Right ventricle myocardium inferior (tissue), 1 donor: ENCODE data around the gene CADPS2. TPM values are rescaled to one million over a fixed set of nuclear protein-coding genes. Genes with fewer than 3 reads are reported as not detected.

Experiments used
- ATAC-seq: fragments of 200-7000 bp; cut with Tn5 transposase; one replicate; pipeline ENCODE4 v1.9.1; 2020; ENCODE audit warnings: mild to moderate bottlenecking, moderate library complexity
- DNase-seq: peaks from one replicate; pipeline ENCODE4 v3.0.0; 2021; ENCODE audit errors: missing footprints
- intact Hi-C: fragments of 100-400 bp; cut with DNase I; formaldehyde crosslinking; loops from one replicate; pipeline ENCODE4 v1.11.0; 2022
- long read RNA-seq: library from polyadenylated mRNA; unstranded; transcript quantifications from one replicate; pipeline ENCODE4 v2.0.0, GENCODE V29; 2021
- total RNA-seq: library from RNA; stranded (reverse); fragmentation: NEBNext Ultra II Directional; extraction: Animal tissue kit (Norgen Biotek cat#: 25700); gene quantifications from one replicate; pipeline ENCODE4 v1.2.1, GENCODE V29; 2021
- donor health status: DM: no; HTN: yes; CAD: no; lungs with severe emphysema.

CADPS2 gene
- 20.8 TPM for total RNA-seq
- long read RNA-seq, partial matches to known transcripts: 3 of 22 reads
- long read RNA-seq, other reads (novel, unspliced or antisense): 19 of 22 reads

GRCh38 chr7:122886357-122887081 lies at the start of gene CADPS2:
Gene CADPS2, minus strand, starts transcription at chr7:122886460. Its CDS starts 123 bp downstream, at chr7:122886337.
- intact Hi-C loops: loop anchor here (2.0 to 5.0 kb wide), 2 partner anchors 84 to 266 kb away; no protein-coding TSS in a partner anchor

DNA sequence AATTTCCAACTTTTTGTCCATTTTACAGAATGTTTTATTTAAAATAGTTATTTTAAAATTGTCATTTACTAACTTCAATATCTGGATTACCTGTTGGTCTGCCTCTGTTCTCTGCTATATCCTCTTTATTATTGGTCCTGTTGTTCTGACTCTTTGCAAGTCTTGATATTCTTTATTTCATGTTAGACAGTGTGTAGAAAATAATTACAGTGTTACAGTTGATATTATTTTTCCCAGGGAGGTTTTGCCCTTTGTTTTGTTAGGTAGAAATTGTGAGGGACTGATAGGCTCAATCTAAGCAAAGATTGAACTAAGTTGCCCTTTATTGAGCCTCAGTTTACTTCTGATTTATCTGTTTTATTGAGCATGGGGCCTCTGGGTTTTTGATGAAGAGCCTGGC lies 49.4 kb upstream of the CADPS2 start:
- ATAC-seq (no peak), DNase-seq (no peak)
- intact Hi-C loops: no loop called here

More at GRCh38 chr7:122886357-122887081, at the start of gene CADPS2:
- ATAC-seq (peak; percentile 95), DNase-seq (peak; percentile 89)

- intact Hi-C loops: no loop called here
- ATAC-seq (no peak), DNase-seq (no peak)
Measured at GRCh38 chr7:122919643-122920181, 33.5 kb upstream of the CADPS2 start.

GRCh38 chr7:122914812-122915211 lies 28.6 kb upstream of the CADPS2 start:
- ATAC-seq: no peak
- DNase-seq: no peak

GRCh38 chr7:122913608-122914007 lies 27.3 kb upstream of the CADPS2 start:
- peak; percentile 52 for DNase-seq
- no peak for ATAC-seq
- intact Hi-C loops: no loop called here

More at GRCh38 chr7:122914812-122915211, 28.6 kb upstream of the CADPS2 start:
- intact Hi-C loops: no loop called here

DNA sequence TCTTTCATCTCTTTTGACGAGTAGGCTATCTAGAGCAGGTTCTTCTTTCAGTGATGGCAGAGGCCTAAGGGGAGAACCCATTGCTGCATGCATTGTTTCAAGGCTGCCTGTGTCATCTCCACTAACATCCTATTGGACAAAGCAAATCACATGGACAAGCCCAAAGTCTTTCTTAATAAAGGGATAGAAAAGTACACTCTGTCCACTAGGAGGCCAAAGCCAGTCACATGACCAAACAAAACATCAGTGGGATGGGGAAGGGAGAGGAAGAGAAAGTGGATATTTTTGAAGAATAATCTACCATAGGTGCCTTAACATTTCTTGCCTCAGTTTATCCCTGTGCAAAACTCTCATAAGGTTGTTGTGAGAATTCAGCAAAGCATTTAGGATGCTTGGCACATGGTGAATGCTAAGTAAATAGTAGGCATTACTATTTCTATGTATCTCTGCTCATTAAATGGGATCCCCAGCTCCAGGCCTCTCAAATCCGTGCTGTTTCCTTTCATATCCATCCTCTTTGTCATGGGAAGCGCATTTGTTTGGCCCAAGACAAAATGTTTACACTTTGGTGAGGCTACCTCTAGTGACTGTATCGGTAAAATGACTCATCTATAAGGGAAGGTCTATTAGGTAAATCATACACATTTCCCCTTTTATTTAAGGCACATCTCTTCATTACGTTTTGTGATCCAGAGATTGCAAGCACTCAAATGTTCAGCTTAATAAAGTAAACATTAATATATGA lies 16.7 kb upstream of the CADPS2 start:
- DNase-seq (no peak), ATAC-seq (no peak)
- intact Hi-C loops: no loop called here

GRCh38 chr7:122901250-122901649 lies 15.0 kb upstream of the CADPS2 start:
- no peak for DNase-seq
- no peak for ATAC-seq
- intact Hi-C loops: no loop called here

- intact Hi-C loops: no loop called here
- ATAC-seq: no peak
- no peak for DNase-seq
Measured at GRCh38 chr7:122896509-122896908, 10.2 kb upstream of the CADPS2 start.

- no peak for DNase-seq
- intact Hi-C loops: no loop called here
Measured at GRCh38 chr7:122893486-122893885, 7.2 kb upstream of the CADPS2 start.

GRCh38 chr7:122889116-122889515 lies 2.9 kb upstream of the CADPS2 start:
- DNase-seq: no peak
- no peak for ATAC-seq
- intact Hi-C loops: loop anchor here (5.0 kb wide), 1 partner anchor 263 kb away; no protein-coding TSS in a partner anchor

More at GRCh38 chr7:122893486-122893885, 7.2 kb upstream of the CADPS2 start:
- no peak for ATAC-seq

DNA sequence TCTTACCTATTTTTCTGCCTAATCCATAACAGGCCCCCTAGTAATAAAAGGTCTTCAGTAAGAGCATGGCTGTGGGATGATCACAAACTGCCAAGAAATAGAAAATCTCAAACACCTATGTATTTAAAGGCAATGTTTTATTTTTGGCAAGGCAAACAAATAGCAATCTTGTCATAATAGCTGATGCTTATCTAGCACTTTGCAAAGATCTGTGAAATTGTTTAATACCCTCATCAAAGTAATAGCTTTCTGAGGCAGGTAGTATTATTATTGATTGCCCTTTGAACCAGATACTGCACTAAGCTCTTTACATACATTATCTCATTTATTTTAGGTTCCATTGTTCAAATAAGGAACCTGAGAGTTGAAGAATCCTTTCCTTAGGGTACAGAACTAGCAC lies 1.6 kb upstream of the CADPS2 start:
- intact Hi-C loops: loop anchor here (2.0 to 5.0 kb wide), 2 partner anchors 85 to 264 kb away; no protein-coding TSS in a partner anchor
- no peak for ATAC-seq

GRCh38 chr7:122887198-122887597 lies 938 bp upstream of the CADPS2 start:
- intact Hi-C loops: loop anchor here (2.0 to 5.0 kb wide), 2 partner anchors 84 to 265 kb away; no protein-coding TSS in a partner anchor
- peak; percentile 76 for DNase-seq
- ATAC-seq: peak; percentile 80

More for the DNA sequence above, 1.6 kb upstream of the CADPS2 start:
- no peak for DNase-seq

- intact Hi-C loops: loop anchor here (2.0 to 5.0 kb wide), 2 partner anchors 83 to 267 kb away; no protein-coding TSS in a partner anchor
Measured at GRCh38 chr7:122885583-122886356, 490 bp downstream of the CADPS2 start.

DNA sequence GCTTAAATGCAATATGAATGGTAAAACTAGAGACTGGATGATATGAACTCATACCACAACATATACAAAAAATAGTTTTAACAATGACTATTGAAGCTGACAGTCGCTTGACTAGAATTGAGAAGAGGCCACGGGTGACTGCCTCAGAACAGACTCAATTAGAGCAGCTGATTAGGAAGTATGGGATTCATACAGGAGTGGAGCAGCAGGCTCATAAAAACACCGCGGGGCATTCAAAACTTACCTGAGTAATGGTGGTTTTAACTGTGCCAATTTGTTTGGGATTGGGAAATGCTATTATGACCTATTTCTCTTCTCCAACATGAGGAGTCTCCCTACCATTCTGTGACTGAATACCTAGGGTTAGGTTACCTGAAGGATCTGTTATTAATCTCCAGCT lies 2.1 kb downstream of the CADPS2 start:
- no peak for DNase-seq
- no peak for ATAC-seq
- intact Hi-C loops: no loop called here

More at GRCh38 chr7:122885583-122886356, 490 bp downstream of the CADPS2 start:
- peak; percentile 37 for DNase-seq
- peak; percentile 62 for ATAC-seq

DNA sequence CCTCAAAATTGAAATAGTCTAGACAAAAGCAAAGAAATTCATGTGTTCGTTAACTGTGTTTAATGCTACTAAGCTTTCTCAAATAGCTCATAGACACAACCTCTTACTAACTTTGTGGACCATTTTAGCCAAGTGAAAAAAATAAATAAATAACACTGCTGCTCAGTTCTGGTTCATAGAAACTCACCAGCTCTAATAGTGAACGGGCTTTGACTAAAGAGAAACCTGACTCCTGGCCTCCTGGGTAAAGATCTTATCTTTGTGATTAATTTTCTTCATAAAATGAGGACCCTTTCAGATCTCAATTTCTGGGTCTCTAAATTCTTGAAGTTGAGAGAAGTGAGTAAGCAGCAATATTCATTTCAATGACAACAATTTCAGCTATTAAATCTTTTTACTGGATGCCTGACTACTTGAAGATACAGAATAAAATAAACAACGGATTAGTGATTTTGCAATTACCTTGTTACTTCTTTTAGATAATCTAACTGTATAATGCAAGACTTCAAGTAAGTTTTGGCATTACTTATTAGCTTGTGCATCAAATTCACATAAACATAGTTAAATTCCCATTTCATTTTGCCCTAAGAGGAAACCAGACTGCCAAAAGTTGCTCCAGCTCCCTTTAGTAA lies 3.1 kb downstream of the CADPS2 start:
- intact Hi-C loops: no loop called here
- DNase-seq (no peak), ATAC-seq (no peak)

GRCh38 chr7:122881324-122881723 lies 4.9 kb downstream of the CADPS2 start:
- DNase-seq (no peak), ATAC-seq (no peak)
- intact Hi-C loops: no loop called here

DNA sequence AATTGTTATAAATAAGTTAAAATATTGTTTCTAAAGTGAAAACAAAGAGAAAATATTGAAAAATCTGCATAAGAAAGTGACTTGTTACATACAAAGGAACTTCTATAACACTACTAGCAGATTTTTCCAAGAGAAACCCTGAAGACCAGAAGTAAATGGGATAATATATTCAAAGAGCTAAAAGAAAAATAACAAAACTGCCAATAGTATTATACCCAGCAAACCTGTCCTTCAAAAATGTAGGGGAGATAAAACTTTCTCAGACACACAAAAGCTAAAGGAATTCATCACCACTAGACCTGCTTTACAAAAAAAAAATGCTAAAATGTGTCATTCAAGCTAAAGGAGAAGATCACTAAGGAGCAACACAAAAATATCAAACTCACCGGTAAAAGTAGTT lies 17.0 kb downstream of the CADPS2 start:
- DNase-seq (no peak), ATAC-seq (no peak)
- intact Hi-C loops: no loop called here

- intact Hi-C loops: no loop called here
- DNase-seq (no peak), ATAC-seq (no peak)
Measured at GRCh38 chr7:122867471-122867980, 18.7 kb downstream of the CADPS2 start.
